ENCODE measurements around the gene RTEL1. TPM values are rescaled to one million over a fixed set of nuclear protein-coding genes. Genes with fewer than 3 reads are reported as not detected.

The RTEL1 gene
- total RNA-seq, 4 donors from 2014 or later, result 8.5 to 38.3 (median 12.7) TPM

DNA sequence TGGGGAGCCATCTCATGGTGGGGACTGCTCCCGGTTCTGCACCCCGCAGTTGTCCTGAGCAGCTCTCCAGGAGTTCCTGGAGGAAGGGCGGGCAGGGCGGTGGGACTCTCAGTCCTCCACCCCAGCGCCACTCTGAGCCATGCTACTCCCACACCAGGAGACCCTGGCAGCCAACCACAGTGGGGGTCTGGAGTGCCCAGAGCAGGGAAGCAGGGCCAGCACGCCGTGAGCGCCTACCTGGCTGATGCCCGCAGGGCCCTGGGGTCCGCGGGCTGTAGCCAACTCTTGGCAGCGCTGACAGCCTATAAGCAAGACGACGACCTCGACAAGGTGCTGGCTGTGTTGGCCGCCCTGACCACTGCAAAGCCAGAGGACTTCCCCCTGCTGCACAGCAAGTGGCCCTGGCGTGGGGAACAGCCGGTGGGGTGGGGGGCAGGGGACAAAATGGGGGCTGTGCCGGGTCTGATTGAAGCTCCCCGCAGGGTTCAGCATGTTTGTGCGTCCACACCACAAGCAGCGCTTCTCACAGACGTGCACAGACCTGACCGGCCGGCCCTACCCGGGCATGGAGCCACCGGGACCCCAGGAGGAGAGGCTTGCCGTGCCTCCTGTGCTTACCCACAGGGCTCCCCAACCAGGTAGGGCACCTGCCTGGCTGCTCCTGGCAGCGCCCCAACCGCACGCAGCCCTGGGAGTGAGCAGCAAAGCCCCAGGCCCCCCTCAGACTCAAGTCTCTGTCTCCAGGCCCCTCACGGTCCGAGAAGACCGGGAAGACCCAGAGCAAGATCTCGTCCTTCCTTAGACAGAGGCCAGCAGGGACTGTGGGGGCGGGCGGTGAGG, 36.7 kb downstream of the RTEL1 start:
- intact Hi-C loops (cut with DNase I; ENCODE audit: low total_unique reads), result no loop called here
- TF ChIP-seq, protein P1, sequence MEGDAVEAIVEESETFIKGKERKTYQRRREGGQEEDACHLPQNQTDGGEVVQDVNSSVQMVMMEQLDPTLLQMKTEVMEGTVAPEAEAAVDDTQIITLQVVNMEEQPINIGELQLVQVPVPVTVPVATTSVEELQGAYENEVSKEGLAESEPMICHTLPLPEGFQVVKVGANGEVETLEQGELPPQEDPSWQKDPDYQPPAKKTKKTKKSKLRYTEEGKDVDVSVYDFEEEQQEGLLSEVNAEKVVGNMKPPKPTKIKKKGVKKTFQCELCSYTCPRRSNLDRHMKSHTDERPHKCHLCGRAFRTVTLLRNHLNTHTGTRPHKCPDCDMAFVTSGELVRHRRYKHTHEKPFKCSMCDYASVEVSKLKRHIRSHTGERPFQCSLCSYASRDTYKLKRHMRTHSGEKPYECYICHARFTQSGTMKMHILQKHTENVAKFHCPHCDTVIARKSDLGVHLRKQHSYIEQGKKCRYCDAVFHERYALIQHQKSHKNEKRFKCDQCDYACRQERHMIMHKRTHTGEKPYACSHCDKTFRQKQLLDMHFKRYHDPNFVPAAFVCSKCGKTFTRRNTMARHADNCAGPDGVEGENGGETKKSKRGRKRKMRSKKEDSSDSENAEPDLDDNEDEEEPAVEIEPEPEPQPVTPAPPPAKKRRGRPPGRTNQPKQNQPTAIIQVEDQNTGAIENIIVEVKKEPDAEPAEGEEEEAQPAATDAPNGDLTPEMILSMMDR (IDR thresholded peaks at IDR 0.05), result no peak
- TF ChIP-seq POLR2A (IDR thresholded peaks at IDR 0.05), result no peak
- no peak for DNase-seq (ENCODE audit: low spot score in 2 of 2)
- H3K4me3 ChIP-seq (ENCODE audit: low read depth, poor library complexity, severe bottlenecking), result no peak overlapping the region
- 74% methylated on average over 12 to 17 of the region's 37 CpGs for WGBS, 2 donors

DNA sequence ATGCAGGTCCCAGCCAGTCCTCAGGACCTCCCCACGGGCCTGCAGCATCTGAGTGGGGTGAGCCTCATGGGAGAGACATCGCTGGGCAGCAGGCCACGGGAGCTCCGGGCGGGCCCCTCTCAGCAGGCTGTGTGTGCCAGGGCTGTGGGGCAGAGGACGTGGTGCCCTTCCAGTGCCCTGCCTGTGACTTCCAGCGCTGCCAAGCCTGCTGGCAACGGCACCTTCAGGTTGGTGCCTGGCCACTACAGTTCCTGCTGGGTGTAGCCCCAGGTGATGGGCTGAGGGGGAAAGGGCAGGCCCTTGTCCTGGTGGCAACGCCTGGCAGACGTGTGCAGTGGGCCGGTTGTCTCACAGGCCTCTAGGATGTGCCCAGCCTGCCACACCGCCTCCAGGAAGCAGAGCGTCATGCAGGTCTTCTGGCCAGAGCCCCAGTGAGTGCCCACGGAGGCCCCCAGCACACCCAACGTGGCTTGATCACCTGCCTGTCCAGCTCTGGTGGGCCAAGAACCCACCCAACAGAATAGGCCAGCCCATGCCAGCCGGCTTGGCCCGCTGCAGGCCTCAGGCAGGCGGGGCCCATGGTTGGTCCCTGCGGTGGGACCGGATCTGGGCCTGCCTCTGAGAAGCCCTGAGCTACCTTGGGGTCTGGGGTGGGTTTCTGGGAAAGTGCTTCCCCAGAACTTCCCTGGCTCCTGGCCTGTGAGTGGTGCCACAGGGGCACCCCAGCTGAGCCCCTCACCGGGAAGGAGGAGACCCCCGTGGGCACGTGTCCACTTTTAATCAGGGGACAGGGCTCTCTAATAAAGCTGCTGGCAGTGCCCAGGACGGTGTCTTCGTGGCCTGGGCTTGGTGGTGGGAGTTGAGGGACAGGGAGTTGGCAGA, 37.6 kb downstream of the RTEL1 start:
- intact Hi-C loops (cut with DNase I; ENCODE audit: low total_unique reads), result no loop called here
- DNase-seq (ENCODE audit: low spot score in 2 of 2), result no peak
- H3K4me3 ChIP-seq (ENCODE audit: low read depth, poor library complexity, severe bottlenecking), result no peak overlapping the region
- TF ChIP-seq POLR2A (IDR thresholded peaks at IDR 0.05), result no peak
- TF ChIP-seq, protein P1 (IDR thresholded peaks at IDR 0.05), result no peak
- WGBS, 2 donors, result 48 to 100% methylated on average over 1 to 11 of the region's 25 CpGs

DNA sequence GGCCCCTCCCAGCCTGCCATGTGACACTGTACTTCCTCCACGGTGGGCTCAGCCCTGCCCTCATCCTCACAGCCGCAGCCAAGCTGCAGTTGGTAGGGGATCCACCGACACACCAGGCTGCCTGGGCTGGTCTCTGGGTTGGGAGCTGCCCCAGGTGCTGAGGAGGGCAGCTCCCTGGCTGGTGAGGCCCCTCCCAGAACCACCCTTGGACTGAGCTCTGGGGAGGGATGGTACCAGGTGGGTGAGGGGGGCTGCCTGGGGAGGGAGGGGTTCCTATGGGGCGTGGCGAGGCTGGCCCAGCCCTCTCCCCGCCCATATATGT, 38.2 kb downstream of the RTEL1 start:
- no peak for TF ChIP-seq POLR2A (IDR thresholded peaks at IDR 0.05)
- TF ChIP-seq, protein P1 (IDR thresholded peaks at IDR 0.05), result no peak
- WGBS, 2 donors, result 22% methylated on average over 3 to 5 of the region's 6 CpGs
- intact Hi-C loops (cut with DNase I; ENCODE audit: low total_unique reads), result no loop called here
- DNase-seq (ENCODE audit: low spot score in 2 of 2), result peak in 1 of 2 donors; percentile 88
- no peak overlapping the region for H3K4me3 ChIP-seq (ENCODE audit: low read depth, poor library complexity, severe bottlenecking)

DNA sequence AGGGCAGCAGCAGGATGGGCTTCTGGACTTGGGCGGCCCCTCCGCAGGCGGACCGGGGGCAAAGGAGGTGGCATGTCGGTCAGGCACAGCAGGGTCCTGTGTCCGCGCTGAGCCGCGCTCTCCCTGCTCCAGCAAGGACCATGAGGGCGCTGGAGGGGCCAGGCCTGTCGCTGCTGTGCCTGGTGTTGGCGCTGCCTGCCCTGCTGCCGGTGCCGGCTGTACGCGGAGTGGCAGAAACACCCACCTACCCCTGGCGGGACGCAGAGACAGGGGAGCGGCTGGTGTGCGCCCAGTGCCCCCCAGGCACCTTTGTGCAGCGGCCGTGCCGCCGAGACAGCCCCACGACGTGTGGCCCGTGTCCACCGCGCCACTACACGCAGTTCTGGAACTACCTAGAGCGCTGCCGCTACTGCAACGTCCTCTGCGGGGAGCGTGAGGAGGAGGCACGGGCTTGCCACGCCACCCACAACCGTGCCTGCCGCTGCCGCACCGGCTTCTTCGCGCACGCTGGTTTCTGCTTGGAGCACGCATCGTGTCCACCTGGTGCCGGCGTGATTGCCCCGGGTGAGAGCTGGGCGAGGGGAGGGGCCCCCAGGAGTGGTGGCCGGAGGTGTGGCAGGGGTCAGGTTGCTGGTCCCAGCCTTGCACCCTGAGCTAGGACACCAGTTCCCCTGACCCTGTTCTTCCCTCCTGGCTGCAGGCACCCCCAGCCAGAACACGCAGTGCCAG, 38.7 kb downstream of the RTEL1 start, which contains the start of gene TNFRSF6B:
TSS of gene TNFRSF6B (plus strand) at position 25 of the 729 bp plus-strand sequence. CDS start at position 141, 116 bp downstream.
- TF ChIP-seq, protein P1 (IDR thresholded peaks at IDR 0.05), result no peak
- no peak for TF ChIP-seq POLR2A (IDR thresholded peaks at IDR 0.05)

DNA sequence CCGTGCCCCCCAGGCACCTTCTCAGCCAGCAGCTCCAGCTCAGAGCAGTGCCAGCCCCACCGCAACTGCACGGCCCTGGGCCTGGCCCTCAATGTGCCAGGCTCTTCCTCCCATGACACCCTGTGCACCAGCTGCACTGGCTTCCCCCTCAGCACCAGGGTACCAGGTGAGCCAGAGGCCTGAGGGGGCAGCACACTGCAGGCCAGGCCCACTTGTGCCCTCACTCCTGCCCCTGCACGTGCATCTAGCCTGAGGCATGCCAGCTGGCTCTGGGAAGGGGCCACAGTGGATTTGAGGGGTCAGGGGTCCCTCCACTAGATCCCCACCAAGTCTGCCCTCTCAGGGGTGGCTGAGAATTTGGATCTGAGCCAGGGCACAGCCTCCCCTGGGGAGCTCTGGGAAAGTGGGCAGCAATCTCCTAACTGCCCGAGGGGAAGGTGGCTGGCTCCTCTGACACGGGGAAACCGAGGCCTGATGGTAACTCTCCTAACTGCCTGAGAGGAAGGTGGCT, 39.3 kb downstream of the RTEL1 start:
- WGBS, 2 donors, result 18 to 35% methylated on average over 6 of the region's 7 CpGs
- intact Hi-C loops (cut with DNase I; ENCODE audit: low total_unique reads), result no loop called here
- DNase-seq (ENCODE audit: low spot score in 2 of 2), result peak in 1 of 2 donors; percentile 76
- H3K4me3 ChIP-seq (ENCODE audit: low read depth, poor library complexity, severe bottlenecking), result no peak overlapping the region
- TF ChIP-seq, protein P1 (IDR thresholded peaks at IDR 0.05), result no peak

More for the DNA sequence above, 38.7 kb downstream of the RTEL1 start, which contains the start of gene TNFRSF6B:
- intact Hi-C loops (cut with DNase I; ENCODE audit: low total_unique reads), result no loop called here
- WGBS, 2 donors, result 8 to 16% methylated on average over 13 to 14 of the region's 52 CpGs
- peak in 1 of 2 donors; percentile 86 for DNase-seq (ENCODE audit: low spot score in 2 of 2)
- no peak within 1 kb of the TSS for H3K4me3 ChIP-seq (ENCODE audit: low read depth, poor library complexity, severe bottlenecking)

Measured in lower leg skin (tissue), 4 donors.